A549 (cell line): ENCODE results near the gene E2F2. TPM values are rescaled to one million over a fixed set of nuclear protein-coding genes. Genes with fewer than 3 reads are reported as not detected.

Experiments
- ATAC-seq, 2 experiments: fragments of 200-7000 bp in 1 of 2; fragments of >200 bp in 1 of 2; cut with Nextera tagmentation in 1 of 2; cut with Tn5 transposase in 1 of 2; 3 replicates each; pipeline versions ENCODE4 v1.8.0 to v1.9.1; 2018 to 2020; ENCODE audit warnings: mild to moderate bottlenecking in 1 of 2, moderate library complexity in 1 of 2
- CTCF ChIA-PET: fragments of 300-600 bp; sonication (Branson Sonifier 250); formaldehyde crosslinking; extraction: SDS; loops from one replicate; lab custom pipeline; 2021; ENCODE audit warnings: antibody characterized with exemption, inconsistent platforms; lab: Yijun Ruan, JAX
- POLR2A ChIA-PET: fragments of 350-600 bp; formaldehyde crosslinking; extraction: SDS; loops from one replicate; lab custom pipeline; 2021; ENCODE audit warnings: antibody characterized with exemption, inconsistent platforms; lab: Yijun Ruan, JAX
- DNase-seq, 2 experiments: peaks; one replicate each; pipeline versions ENCODE4 v3.0.0 to v3.0.0-alpha.2; 2011 to 2016; ENCODE audit warnings: low read depth in 1 of 2, low spot score in 1 of 2
- FAIRE-seq: peaks from 2 replicates; lab custom pipeline; 2011; peaks lifted over from hg19 to GRCh38; lab: Jason Lieb, UNC
- H3K27ac ChIP-seq, 2 experiments: fragments of >200 bp; sonication (Bioruptor Twin); formaldehyde crosslinking; 3 replicates each; pipeline ENCODE4 v1.5.1; 2016 to 2017
- H3K4me1 ChIP-seq: fragments of >200 bp; sonication (Bioruptor Twin); formaldehyde crosslinking; 3 replicates; pipeline ENCODE4 v1.6.1; 2016
- H3K4me2 ChIP-seq: fragments of >200 bp; sonication (Bioruptor Twin); formaldehyde crosslinking; 3 replicates; pipeline ENCODE4 v1.6.1; 2016
- H3K4me3 ChIP-seq: fragments of >200 bp; sonication (Bioruptor Twin); formaldehyde crosslinking; 3 replicates; pipeline ENCODE4 v1.5.1; 2016
- H3K9me3 ChIP-seq: fragments of >200 bp; sonication (Bioruptor Twin); formaldehyde crosslinking; 3 replicates; pipeline ENCODE4 v1.6.1; 2016
- BHLHE40 ChIP-seq: IDR thresholded peaks from 2 replicates; pipeline ENCODE4 v1.6.1; 2012; ENCODE audit warnings: low read depth, low read length, inconsistent platforms
- CBX8 ChIP-seq: fragments of 200-600 bp; sonication (generic); IDR thresholded peaks from 2 replicates; pipeline ENCODE4 v1.6.1; 2016
- CHD2 ChIP-seq: fragments of 150-350 bp; IDR thresholded peaks from 2 replicates; pipeline ENCODE4 v1.6.1; 2014; ENCODE audit warnings: low read length; ENCODE audit not compliant: partially characterized antibody
- ELK1 ChIP-seq: fragments of 150-350 bp; IDR thresholded peaks from 2 replicates; pipeline ENCODE4 v1.6.1; 2014; ENCODE audit warnings: low read depth, mild to moderate bottlenecking, low read length
- ESRRA ChIP-seq: fragments of 150-350 bp; IDR thresholded peaks from 2 replicates; pipeline ENCODE4 v1.6.1; 2014; ENCODE audit warnings: mild to moderate bottlenecking, low read length, borderline replicate concordance
- HDAC2 ChIP-seq: fragments of 200-600 bp; sonication (generic); IDR thresholded peaks from 2 replicates; pipeline ENCODE4 v1.6.1; 2016
- HEYL ChIP-seq: fragments of 250-450 bp; sonication (Bioruptor Pico); IDR thresholded peaks from 2 replicates; pipeline ENCODE4 v1.8.0; 2021; ENCODE audit warnings: mild to moderate bottlenecking, moderate library complexity
- HOXA7 ChIP-seq: fragments of 250-450 bp; sonication (Bioruptor Pico); IDR thresholded peaks from 2 replicates; pipeline ENCODE4 v1.5.0; 2020; ENCODE audit warnings: mild to moderate bottlenecking, moderate library complexity
- HOXB5 ChIP-seq: fragments of 250-450 bp; sonication (Bioruptor Pico); IDR thresholded peaks from 2 replicates; pipeline ENCODE4 v1.5.0; 2020; ENCODE audit warnings: mild to moderate bottlenecking, moderate library complexity
- JUN ChIP-seq, 2 experiments: fragments of >200 bp; sonication (Bioruptor Twin); formaldehyde crosslinking; IDR thresholded peaks; 2 replicates in 1 of 2; 3 replicates in 1 of 2; pipeline ENCODE4 v1.6.1; 2016 to 2017
- KDM5A ChIP-seq: fragments of 200-600 bp; sonication (generic); IDR thresholded peaks from 2 replicates; pipeline ENCODE4 v1.6.1; 2016; ENCODE audit warnings: antibody characterized with exemption, mild to moderate bottlenecking
- MAFK ChIP-seq: fragments of 450-650 bp; IDR thresholded peaks from 2 replicates; pipeline ENCODE4 v1.6.1; 2014; ENCODE audit not compliant: partially characterized antibody
- NFE2L2 ChIP-seq: fragments of 150-350 bp; conservative IDR thresholded peaks from 2 replicates; pipeline ENCODE4 v1.6.1; 2014; ENCODE audit warnings: low read length
- PHF8 ChIP-seq: fragments of 200-600 bp; sonication (generic); IDR thresholded peaks from 2 replicates; pipeline ENCODE4 v1.6.1; 2016; ENCODE audit warnings: low read depth, mild to moderate bottlenecking, antibody characterized with exemption, moderate library complexity, borderline replicate concordance
- POLR2AphosphoS2 ChIP-seq: conservative IDR thresholded peaks from 2 replicates; pipeline ENCODE4 v1.6.1; 2012; ENCODE audit warnings: low read length, improper control_type of control experiment, inconsistent platforms
- RAD21 ChIP-seq, 2 experiments: fragments of >200 bp in 1 of 2; sonication (Bioruptor Twin) in 1 of 2; formaldehyde crosslinking in 1 of 2; IDR thresholded peaks in 1 of 2; conservative IDR thresholded peaks in 1 of 2; 2 replicates in 1 of 2; 3 replicates in 1 of 2; pipeline ENCODE4 v1.6.1; 2012 to 2018; ENCODE audit warnings: inconsistent platforms in 1 of 2
- RARB ChIP-seq: fragments of 250-450 bp; sonication (Bioruptor Pico); IDR thresholded peaks from 2 replicates; pipeline ENCODE4 v1.8.0; 2021; ENCODE audit warnings: mild to moderate bottlenecking, moderate library complexity
- REST ChIP-seq: fragments of 200-600 bp; sonication (generic); IDR thresholded peaks from 2 replicates; pipeline ENCODE4 v1.6.1; 2016; ENCODE audit warnings: antibody characterized with exemption, mild to moderate bottlenecking, moderate library complexity
- SMC3 ChIP-seq: fragments of >200 bp; sonication (Bioruptor Twin); formaldehyde crosslinking; IDR thresholded peaks from 3 replicates; pipeline ENCODE4 v1.6.1; 2018; ENCODE audit warnings: inconsistent platforms
- TP53 ChIP-seq: fragments of 250-450 bp; sonication (Bioruptor Pico); IDR thresholded peaks from 2 replicates; pipeline ENCODE4 v1.5.0; 2021; ENCODE audit warnings: mild to moderate bottlenecking, moderate library complexity
- WGBS: methylation state at CpG from one replicate; pipeline ENCODE4 v1.1.6; 2017; ENCODE audit errors: missing lambda C conversion rate; 5-methylcytosine and 5-hydroxymethylcytosine counted together
- polyA plus RNA-seq, 4 experiments: library from polyadenylated mRNA; depleted of rRNA in 3 of 4; stranded (reverse); fragments of >200 nt; fragmentation: RNase III in 1 of 4; extraction: RNeasy Plus Mini Kit Qiagen cat#74134 plus additional on column Dnase treatment in 1 of 4; gene quantifications; 2 replicates in 3 of 4; 3 replicates in 1 of 4; pipeline ENCODE4 v1.2.3, GENCODE V29; 2011 to 2017
- TF ChIP-seq, protein P1 (sequence below): IDR thresholded peaks from 2 replicates; pipeline ENCODE4 v1.6.1; 2012
- TF ChIP-seq, protein P2 (sequence below): IDR thresholded peaks from 2 replicates; pipeline ENCODE4 v1.6.1; 2012

The E2F2 gene
- polyA plus RNA-seq, 2 of the 4 experiments (the other 2 are of a cell fraction) = 0.90 to 3.4 TPM

GRCh38 chr1:23539698-23540266 lies 8.7 kb upstream of the E2F2 start (continued):
- TF ChIP-seq SMC3 (peak; percentile 85), ESRRA (no peak), ELK1 (no peak), RARB (no peak), CHD2 (no peak)

DNA sequence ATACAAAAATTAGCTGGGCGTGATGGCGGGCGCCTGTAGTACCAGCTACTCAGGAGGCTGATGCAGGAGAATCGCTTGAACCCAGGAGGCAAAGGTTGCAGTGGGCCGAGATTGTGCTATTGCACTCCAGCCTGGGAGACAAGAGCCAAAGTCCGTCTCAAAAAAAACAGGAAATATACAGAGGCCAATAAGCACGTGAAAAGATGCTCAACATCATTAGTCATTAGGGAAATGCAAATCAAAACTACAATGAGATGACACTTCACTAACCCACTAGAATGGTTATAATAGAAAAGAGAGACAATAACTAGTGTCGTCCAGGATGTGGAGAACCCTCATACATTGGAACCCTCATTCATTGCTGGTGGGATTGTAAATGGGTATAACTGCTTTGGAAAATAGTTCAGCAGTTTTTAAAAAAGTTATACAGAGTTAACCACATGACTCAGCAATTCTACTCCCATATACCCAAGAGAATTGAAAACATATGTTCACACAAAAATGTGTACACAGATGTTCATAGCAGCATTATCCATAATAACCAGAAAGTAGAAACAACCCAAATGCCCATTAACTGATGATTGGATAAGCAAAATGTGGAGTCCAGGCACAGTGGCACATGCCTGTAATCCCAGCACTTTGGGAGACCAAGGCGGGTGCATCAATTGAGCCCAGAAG lies 6.4 kb upstream of the E2F2 start:
- TF ChIP-seq JUN (IDR thresholded peaks at IDR 0.05) (no peak), RAD21 (conservative IDR thresholded peaks at IDR 0.05 in 1 of 2, IDR thresholded peaks at IDR 0.05 in 1 of 2) (no peak), MAFK (peak; percentile 96), HEYL (CRISPR knock-in tag) (no peak), KDM5A (no peak), REST (no peak), BHLHE40 (no peak), HOXB5 (CRISPR knock-in tag) (no peak), PHF8 (no peak), TP53 (no peak), RARB (no peak), NFE2L2 (peak; percentile 90), HOXA7 (no peak)
- TF ChIP-seq, all 56 proteins: peak for 2
- H3K9me3 ChIP-seq = no peaks in the 10 kb centered on the region
- WGBS = 66% methylated on average over 9 of the region's 9 CpGs
- no peak for DNase-seq
- H3K4me1 ChIP-seq = peaks cover 8% of the 10 kb centered on the region
- FAIRE-seq = no peak
- no peak overlapping the region for H3K4me3 ChIP-seq
- CTCF ChIA-PET = interaction anchor here (1.0 to 4.1 kb wide), 5 partner anchors 10 to 134 kb away, joined by 3 to 29 read pairs (median 4); no protein-coding TSS in a partner anchor
- peak overlapping the region; percentile 30 to 65 for H3K27ac ChIP-seq
- ATAC-seq = no peak
- no peak overlapping the region for H3K4me2 ChIP-seq
- POLR2A ChIA-PET = no interaction called here

GRCh38 chr1:23533246-23534023 lies 2.4 kb upstream of the E2F2 start:
- ATAC-seq (no peak), FAIRE-seq (no peak), DNase-seq (no peak)
- POLR2A ChIA-PET = no interaction called here
- Histone ChIP-seq H3K4me2 (no peak overlapping the region), H3K27ac (no peak overlapping the region), H3K9me3 (no peaks in the 10 kb centered on the region), H3K4me1 (peaks cover 34% of the 10 kb centered on the region), H3K4me3 (no peak overlapping the region)
- CTCF ChIA-PET = interaction anchor here (1.0 to 4.1 kb wide), 3 partner anchors 36 to 101 kb away, joined by 5 to 29 read pairs (median 6); no protein-coding TSS in a partner anchor
- WGBS = 89% methylated on average over 6 of the region's 6 CpGs
- TF ChIP-seq HDAC2 (no peak), SMC3 (no peak), POLR2AphosphoS2 (no peak), REST (no peak), CBX8 (no peak), HOXB5 (CRISPR knock-in tag) (no peak), KDM5A (no peak)
- TF ChIP-seq, protein P1, sequence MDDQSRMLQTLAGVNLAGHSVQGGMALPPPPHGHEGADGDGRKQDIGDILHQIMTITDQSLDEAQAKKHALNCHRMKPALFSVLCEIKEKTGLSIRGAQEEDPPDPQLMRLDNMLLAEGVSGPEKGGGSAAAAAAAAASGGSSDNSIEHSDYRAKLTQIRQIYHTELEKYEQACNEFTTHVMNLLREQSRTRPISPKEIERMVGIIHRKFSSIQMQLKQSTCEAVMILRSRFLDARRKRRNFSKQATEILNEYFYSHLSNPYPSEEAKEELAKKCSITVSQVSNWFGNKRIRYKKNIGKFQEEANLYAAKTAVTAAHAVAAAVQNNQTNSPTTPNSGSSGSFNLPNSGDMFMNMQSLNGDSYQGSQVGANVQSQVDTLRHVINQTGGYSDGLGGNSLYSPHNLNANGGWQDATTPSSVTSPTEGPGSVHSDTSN = no peak
- TF ChIP-seq, protein P2, sequence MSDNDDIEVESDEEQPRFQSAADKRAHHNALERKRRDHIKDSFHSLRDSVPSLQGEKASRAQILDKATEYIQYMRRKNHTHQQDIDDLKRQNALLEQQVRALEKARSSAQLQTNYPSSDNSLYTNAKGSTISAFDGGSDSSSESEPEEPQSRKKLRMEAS = no peak
